ENCODE results near the gene RAD51.
"Not testable (repeated sequence)": the region's sequence is repeated elsewhere in the genome, so short reads cannot be mapped to it uniquely, and the experiment has no call there.

Gene RAD51

DNA sequence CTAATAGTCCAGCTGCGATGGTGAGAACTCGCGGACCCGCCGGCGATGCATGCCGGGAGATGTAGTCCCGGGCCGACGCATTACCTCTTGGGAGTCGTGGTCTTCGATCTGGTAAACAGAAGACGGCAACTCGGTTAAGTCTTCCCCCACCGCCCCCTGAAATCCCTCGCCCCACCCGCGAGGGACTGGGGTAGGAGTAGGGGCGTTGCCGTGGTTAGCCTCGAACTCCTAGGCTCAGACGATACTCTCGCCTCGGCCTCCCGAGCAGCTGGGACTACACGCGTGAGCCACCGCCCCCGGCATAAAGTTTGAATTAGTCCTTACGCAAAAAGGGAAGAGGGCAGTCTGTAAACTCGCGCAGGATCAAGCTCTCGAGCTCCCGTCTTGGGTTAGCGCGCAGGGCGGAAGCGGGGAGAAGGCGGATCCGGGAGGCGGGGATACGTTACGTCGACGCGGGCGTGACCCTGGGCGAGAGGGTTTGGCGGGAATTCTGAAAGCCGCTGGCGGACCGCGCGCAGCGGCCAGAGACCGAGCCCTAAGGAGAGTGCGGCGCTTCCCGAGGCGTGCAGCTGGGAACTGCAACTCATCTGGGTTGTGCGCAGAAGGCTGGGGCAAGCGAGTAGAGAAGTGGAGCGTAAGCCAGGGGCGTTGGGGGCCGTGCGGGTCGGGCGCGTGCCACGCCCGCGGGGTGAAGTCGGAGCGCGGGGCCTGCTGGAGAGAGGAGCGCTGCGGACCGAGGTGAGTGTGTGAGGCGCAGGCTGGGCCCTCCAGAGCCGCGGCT is at the start of gene RAD51:
Gene RAD51 (plus strand): TSS at position 487 of the 781 bp plus-strand sequence. CDS start 3,585 bp downstream, outside the sequence.
- H3K9me3 Mint-ChIP-seq = no peaks in the 10 kb centered on the region
- ATAC-seq (replicated peaks; ENCODE audit: extremely low read depth, poor library complexity, severe bottlenecking) (peak; percentile 96), DNase-seq (ENCODE audit: low spot score in 2 of 2) (peak; percentile 88 to 91)
- H3K4me1 Mint-ChIP-seq = peaks cover 16% of the 10 kb centered on the region
- H3K27ac Mint-ChIP-seq (ENCODE audit: low read depth) = peak within 1 kb of the TSS; percentile 97
- H3K36me3 Mint-ChIP-seq (ENCODE audit: insufficient read depth) = peaks cover 17% of the 10 kb centered on the region
- peak within 1 kb of the TSS; percentile 98 for H3K4me3 Mint-ChIP-seq
- H3K27me3 Mint-ChIP-seq = no peaks in the 10 kb centered on the region

DNA sequence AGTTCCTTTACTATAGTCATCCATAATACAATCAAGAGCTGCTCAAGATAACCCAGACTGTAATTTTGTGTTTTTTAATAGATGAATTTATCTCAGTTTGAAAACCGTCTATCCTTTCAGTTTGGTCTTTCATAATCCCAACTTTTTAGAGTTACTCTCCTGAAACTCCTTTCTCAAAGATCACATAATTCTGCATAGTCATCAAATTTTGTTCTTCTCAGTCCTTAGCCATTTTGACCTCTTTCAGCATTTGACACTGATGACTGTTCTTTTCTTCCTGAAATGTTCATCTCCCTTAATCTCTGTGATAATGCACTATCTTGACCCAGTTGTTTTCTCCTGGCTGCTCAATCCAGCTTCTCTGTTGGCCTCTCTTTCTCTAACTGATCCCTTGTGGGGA is 47.5 kb upstream of the RAD51 start:
- Mint-ChIP-seq H3K27ac (ENCODE audit: low read depth) (no peak overlapping the region), H3K4me3 (no peak overlapping the region), H3K36me3 (ENCODE audit: insufficient read depth) (no peaks in the 10 kb centered on the region), H3K4me1 (no peaks in the 10 kb centered on the region), H3K9me3 (no peaks in the 10 kb centered on the region), H3K27me3 (no peaks in the 10 kb centered on the region)
- ATAC-seq (replicated peaks; ENCODE audit: extremely low read depth, poor library complexity, severe bottlenecking) = no peak
- no peak for DNase-seq (ENCODE audit: low spot score in 2 of 2)

DNA sequence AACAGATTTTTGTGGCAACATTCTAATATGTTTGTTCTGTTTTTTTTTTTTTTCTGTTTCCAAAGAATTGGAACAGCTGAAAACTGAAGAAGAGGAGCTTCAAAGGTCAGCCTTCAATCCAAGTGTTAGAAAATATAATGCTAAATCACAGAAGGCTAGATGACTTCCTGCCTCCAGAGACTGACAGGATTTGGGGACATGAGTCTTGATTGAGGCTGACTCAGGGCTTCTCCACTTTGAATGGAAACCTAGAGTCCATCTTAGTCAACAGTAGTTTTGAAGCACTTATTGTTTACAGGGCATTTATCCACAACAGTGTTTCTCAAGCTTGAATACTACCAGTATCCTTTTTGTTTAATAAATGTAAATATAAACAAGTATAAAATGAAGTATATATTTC is 44.5 kb upstream of the RAD51 start:
- ATAC-seq (replicated peaks; ENCODE audit: extremely low read depth, poor library complexity, severe bottlenecking) (no peak), DNase-seq (ENCODE audit: low spot score in 2 of 2) (no peak)
- no peaks in the 10 kb centered on the region for H3K4me1 Mint-ChIP-seq
- H3K36me3 Mint-ChIP-seq (ENCODE audit: insufficient read depth) = peaks cover 1% of the 10 kb centered on the region
- H3K4me3 Mint-ChIP-seq = no peak overlapping the region
- H3K27me3 Mint-ChIP-seq = no peaks in the 10 kb centered on the region
- H3K27ac Mint-ChIP-seq (ENCODE audit: low read depth) = peak overlapping the region; percentile 35
- no peaks in the 10 kb centered on the region for H3K9me3 Mint-ChIP-seq

DNA sequence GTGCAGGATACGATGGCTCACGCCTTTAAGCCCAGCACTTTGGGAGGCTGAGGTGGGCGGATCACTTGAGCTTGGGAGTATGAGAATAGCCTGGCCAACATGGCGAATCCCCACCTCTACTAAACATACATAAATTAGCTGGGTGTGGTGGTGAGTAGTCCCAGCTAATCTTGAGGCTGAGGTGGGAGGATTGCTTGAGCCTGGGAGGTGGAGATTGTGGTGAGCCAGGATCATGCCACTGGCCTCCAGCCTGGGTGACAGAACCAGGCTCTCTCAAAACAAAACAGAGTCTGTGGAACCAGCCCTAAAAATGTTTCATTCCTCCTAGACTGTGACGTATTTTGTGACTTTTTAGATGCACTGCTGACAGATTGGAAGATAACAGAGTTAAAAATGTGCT is 34.3 kb upstream of the RAD51 start:
- H3K27ac Mint-ChIP-seq (ENCODE audit: low read depth) = no peak overlapping the region
- H3K9me3 Mint-ChIP-seq = no peaks in the 10 kb centered on the region
- DNase-seq (ENCODE audit: low spot score in 2 of 2) = no peak
- H3K4me1 Mint-ChIP-seq = no peaks in the 10 kb centered on the region
- peaks cover 5% of the 10 kb centered on the region for H3K36me3 Mint-ChIP-seq (ENCODE audit: insufficient read depth)
- no peak for ATAC-seq (replicated peaks; ENCODE audit: extremely low read depth, poor library complexity, severe bottlenecking)
- H3K4me3 Mint-ChIP-seq = no peak overlapping the region
- H3K27me3 Mint-ChIP-seq = no peaks in the 10 kb centered on the region

GRCh38 chr15:40664909-40665308 is 30.1 kb upstream of the RAD51 start:
- H3K27me3 Mint-ChIP-seq = no peaks in the 10 kb centered on the region
- H3K27ac Mint-ChIP-seq (ENCODE audit: low read depth) = no peak overlapping the region
- ATAC-seq (replicated peaks; ENCODE audit: extremely low read depth, poor library complexity, severe bottlenecking) = no peak
- H3K4me1 Mint-ChIP-seq = no peaks in the 10 kb centered on the region
- H3K36me3 Mint-ChIP-seq (ENCODE audit: insufficient read depth) = peaks cover 5% of the 10 kb centered on the region
- H3K4me3 Mint-ChIP-seq = no peak overlapping the region
- DNase-seq (ENCODE audit: low spot score in 2 of 2) = no peak
- no peaks in the 10 kb centered on the region for H3K9me3 Mint-ChIP-seq

DNA sequence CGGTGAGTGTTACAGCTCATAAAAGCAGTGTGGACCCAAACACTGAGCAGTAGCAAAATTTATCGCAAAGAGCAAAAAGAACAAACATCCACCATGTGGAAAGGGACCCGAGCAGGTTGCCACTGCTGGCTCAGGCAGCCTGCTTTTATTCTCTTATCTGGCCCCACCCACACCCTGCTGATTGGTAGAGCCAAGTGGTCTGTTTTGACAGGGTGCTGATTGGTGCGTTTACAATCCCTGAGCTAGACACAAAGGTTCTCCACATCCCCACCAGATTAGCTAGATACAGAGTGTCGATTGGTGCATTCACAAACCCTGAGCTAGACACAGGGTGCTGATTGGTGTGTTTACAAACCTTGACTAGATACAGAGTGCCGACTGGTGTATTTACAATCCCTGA is 18.7 kb upstream of the RAD51 start:
- not testable (repeated sequence) for H3K27me3 Mint-ChIP-seq, H3K4me3 Mint-ChIP-seq

DNA sequence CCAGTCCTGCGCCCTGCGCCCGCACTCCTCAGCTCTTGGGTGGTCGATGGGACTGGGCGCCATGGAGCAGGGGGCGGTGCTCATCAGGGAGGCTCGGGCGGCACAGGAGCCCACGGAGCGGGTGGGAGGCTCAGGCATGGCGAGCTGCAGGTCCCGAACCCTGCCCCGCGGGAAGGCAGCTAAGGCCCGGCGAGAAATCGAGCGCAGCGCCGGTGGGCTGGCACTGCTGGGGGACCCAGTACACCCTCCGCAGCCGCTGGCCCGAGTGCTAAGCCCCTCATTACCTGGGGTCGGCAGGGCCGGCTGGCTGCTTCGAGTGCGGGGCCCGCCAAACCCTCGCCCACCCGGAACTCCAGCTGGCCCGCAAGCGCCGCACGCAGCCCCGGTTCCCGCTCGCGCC is 18.1 kb upstream of the RAD51 start:
- H3K9me3 Mint-ChIP-seq; H3K27me3 Mint-ChIP-seq; H3K4me3 Mint-ChIP-seq; H3K4me1 Mint-ChIP-seq; DNase-seq (ENCODE audit: low spot score in 2 of 2); H3K36me3 Mint-ChIP-seq (ENCODE audit: insufficient read depth); ATAC-seq (replicated peaks; ENCODE audit: extremely low read depth, poor library complexity, severe bottlenecking); H3K27ac Mint-ChIP-seq (ENCODE audit: low read depth): not testable (repeated sequence)

More for the DNA sequence above, 18.7 kb upstream of the RAD51 start:
- H3K27ac Mint-ChIP-seq (ENCODE audit: low read depth); H3K9me3 Mint-ChIP-seq; DNase-seq (ENCODE audit: low spot score in 2 of 2); ATAC-seq (replicated peaks; ENCODE audit: extremely low read depth, poor library complexity, severe bottlenecking); H3K4me1 Mint-ChIP-seq; H3K36me3 Mint-ChIP-seq (ENCODE audit: insufficient read depth): not testable (repeated sequence)

- no peak for ATAC-seq (replicated peaks; ENCODE audit: extremely low read depth, poor library complexity, severe bottlenecking)
- Mint-ChIP-seq H3K27ac (ENCODE audit: low read depth) (no peak overlapping the region), H3K36me3 (ENCODE audit: insufficient read depth) (peaks cover 1% of the 10 kb centered on the region), H3K4me3 (no peak overlapping the region), H3K9me3 (no peaks in the 10 kb centered on the region), H3K27me3 (no peaks in the 10 kb centered on the region), H3K4me1 (peaks cover 8% of the 10 kb centered on the region)
- no peak for DNase-seq (ENCODE audit: low spot score in 2 of 2)
Measured at GRCh38 chr15:40680151-40680550, 14.8 kb upstream of the RAD51 start.

- not testable (repeated sequence) for H3K4me3 Mint-ChIP-seq; DNase-seq (ENCODE audit: low spot score in 2 of 2); H3K27me3 Mint-ChIP-seq; ATAC-seq (replicated peaks; ENCODE audit: extremely low read depth, poor library complexity, severe bottlenecking); H3K4me1 Mint-ChIP-seq; H3K9me3 Mint-ChIP-seq; H3K27ac Mint-ChIP-seq (ENCODE audit: low read depth); H3K36me3 Mint-ChIP-seq (ENCODE audit: insufficient read depth)
Measured at GRCh38 chr15:40680959-40681358, 14.0 kb upstream of the RAD51 start.

DNA sequence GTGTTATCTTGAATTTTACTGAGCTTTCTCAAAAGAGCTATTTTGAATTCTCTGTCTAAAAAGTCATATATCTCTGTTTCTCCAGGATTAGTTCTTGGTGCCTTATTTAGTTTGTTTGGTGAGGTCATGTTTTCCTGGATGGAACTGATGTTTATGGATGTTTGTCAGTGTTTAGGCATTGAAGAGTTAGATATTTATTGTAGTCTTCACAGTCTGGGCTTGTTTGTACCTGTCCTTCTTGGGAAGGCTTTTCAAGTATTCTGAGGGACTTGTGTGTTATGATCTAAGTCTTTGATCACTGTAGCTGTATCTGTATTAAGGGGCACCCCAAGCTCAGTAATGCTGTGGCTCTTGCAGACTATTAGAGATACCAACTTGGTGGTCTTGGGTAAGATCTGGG is 10.6 kb upstream of the RAD51 start:
- Mint-ChIP-seq H3K36me3 (ENCODE audit: insufficient read depth) (peaks cover 1% of the 10 kb centered on the region), H3K9me3 (no peaks in the 10 kb centered on the region), H3K27me3 (no peaks in the 10 kb centered on the region), H3K27ac (ENCODE audit: low read depth) (no peak overlapping the region), H3K4me3 (no peak overlapping the region), H3K4me1 (no peaks in the 10 kb centered on the region)
- no peak for ATAC-seq (replicated peaks; ENCODE audit: extremely low read depth, poor library complexity, severe bottlenecking)
- no peak for DNase-seq (ENCODE audit: low spot score in 2 of 2)

DNA sequence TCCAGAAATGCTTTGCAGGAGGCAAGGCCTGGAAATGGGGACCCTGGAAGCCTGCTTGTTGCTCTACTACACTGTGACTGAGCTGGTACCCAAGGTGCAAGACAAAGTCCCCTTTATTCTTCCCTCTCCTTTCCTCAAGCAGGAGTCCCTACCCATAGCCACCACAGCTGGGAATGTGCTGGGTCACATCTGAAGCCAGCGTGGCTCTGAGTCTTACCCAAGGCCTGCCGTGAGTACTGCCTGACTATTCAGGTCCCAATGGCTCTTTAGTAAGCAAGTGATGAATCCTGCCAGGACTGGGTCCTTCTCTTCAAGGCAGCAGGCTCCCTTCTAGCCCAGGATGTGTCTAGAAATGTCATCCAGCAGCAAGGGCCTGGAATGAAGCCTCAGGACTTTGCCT is 9.6 kb upstream of the RAD51 start:
- H3K4me1 Mint-ChIP-seq = no peaks in the 10 kb centered on the region
- DNase-seq (ENCODE audit: low spot score in 2 of 2) = no peak
- peaks cover 1% of the 10 kb centered on the region for H3K36me3 Mint-ChIP-seq (ENCODE audit: insufficient read depth)
- no peak for ATAC-seq (replicated peaks; ENCODE audit: extremely low read depth, poor library complexity, severe bottlenecking)
- no peak overlapping the region for H3K4me3 Mint-ChIP-seq
- H3K9me3 Mint-ChIP-seq = no peaks in the 10 kb centered on the region
- no peaks in the 10 kb centered on the region for H3K27me3 Mint-ChIP-seq
- no peak overlapping the region for H3K27ac Mint-ChIP-seq (ENCODE audit: low read depth)

DNA sequence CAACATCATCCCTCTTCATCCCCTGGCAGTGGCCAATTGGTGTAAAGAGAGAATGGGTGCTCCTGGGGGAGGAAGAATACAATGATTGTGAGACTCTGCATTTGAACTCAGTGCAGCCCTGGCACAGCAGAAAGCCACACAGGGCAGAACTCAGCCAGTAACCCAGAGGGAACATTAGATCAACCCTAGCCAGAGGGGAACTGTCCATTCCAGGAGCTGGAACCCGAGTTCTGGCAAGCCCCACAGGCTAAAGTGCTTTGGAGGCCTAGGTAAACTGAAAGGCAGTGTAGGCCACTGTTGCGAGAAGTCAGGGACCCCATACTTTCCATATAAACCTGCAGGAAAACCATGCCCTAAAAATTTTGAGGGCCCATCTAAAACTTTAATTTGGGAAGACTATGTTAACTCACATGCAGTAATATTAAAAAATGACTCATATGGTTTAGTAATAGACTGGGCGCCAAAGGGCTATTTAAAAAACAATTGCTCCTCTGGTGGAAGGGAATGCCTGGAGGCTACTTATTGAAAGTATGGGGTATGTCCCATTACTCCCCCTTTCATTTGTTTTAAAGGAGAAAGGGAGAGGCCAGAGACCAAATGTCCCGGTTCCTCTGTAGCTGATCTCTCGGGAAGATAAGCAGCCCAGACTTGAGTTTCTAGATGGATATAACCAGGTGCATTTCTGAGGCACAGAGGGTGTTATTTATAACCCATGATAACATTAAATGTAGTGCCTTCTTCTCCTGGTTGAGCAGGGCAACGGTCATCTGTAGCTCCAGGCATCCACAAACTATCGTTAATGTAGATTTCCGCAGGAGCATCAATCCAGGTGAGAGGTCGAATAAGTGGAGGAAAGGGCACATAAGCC is 5.8 kb upstream of the RAD51 start:
- no peaks in the 10 kb centered on the region for H3K9me3 Mint-ChIP-seq
- DNase-seq (ENCODE audit: low spot score in 2 of 2) = no peak
- no peak overlapping the region for H3K4me3 Mint-ChIP-seq
- ATAC-seq (replicated peaks; ENCODE audit: extremely low read depth, poor library complexity, severe bottlenecking) = no peak
- H3K27ac Mint-ChIP-seq (ENCODE audit: low read depth) = peak overlapping the region; percentile 33
- H3K36me3 Mint-ChIP-seq (ENCODE audit: insufficient read depth) = peaks cover 12% of the 10 kb centered on the region
- H3K4me1 Mint-ChIP-seq = peaks cover 6% of the 10 kb centered on the region
- no peaks in the 10 kb centered on the region for H3K27me3 Mint-ChIP-seq

GRCh38 chr15:40691737-40692136 is 3.2 kb upstream of the RAD51 start:
- no peak overlapping the region for H3K4me3 Mint-ChIP-seq

More at GRCh38 chr15:40691737-40692136, 3.2 kb upstream of the RAD51 start:
- H3K27ac Mint-ChIP-seq (ENCODE audit: low read depth) = no peak overlapping the region
- ATAC-seq (replicated peaks; ENCODE audit: extremely low read depth, poor library complexity, severe bottlenecking) (no peak), DNase-seq (ENCODE audit: low spot score in 2 of 2) (no peak)
- peaks cover 17% of the 10 kb centered on the region for H3K36me3 Mint-ChIP-seq (ENCODE audit: insufficient read depth)
- peaks cover 16% of the 10 kb centered on the region for H3K4me1 Mint-ChIP-seq
- no peaks in the 10 kb centered on the region for H3K9me3 Mint-ChIP-seq
- no peaks in the 10 kb centered on the region for H3K27me3 Mint-ChIP-seq
